ENCODE data around the gene MSH3. TPM values are rescaled to one million over a fixed set of nuclear protein-coding genes. Genes with fewer than 3 reads are reported as not detected.

Gene MSH3
- total RNA-seq, 2 donors from 2014 or later = 12.6 to 14.9 TPM

- no peak for DNase-seq (ENCODE audit: low spot score)
- H3K4me3 ChIP-seq = no peak overlapping the region
- no peak overlapping the region for H3K27ac ChIP-seq
- intact Hi-C loops (cut with DNase I) = no loop called here
- H3K4me1 ChIP-seq (replicated peaks) = no peaks in the 10 kb centered on the region
- no peaks in the 10 kb centered on the region for H3K36me3 ChIP-seq
- no peaks in the 10 kb centered on the region for H3K9me3 ChIP-seq
- H3K27me3 ChIP-seq (replicated peaks; ENCODE audit: insufficient read depth) = no peaks in the 10 kb centered on the region
- TF ChIP-seq POLR2A (IDR thresholded peaks at IDR 0.05) (no peak), CTCF (IDR thresholded peaks at IDR 0.05) (no peak), POLR2AphosphoS5 (IDR thresholded peaks at IDR 0.05) (no peak)
These were observed 212.8 kb downstream of the MSH3 start for GRCh38 chr5:80867233-80867632.

GRCh38 chr5:80870442-80870841, 216.0 kb downstream of the MSH3 start:
- WGBS = 55% methylated on average over 3 of the region's 3 CpGs
- intact Hi-C loops (cut with DNase I) = no loop called here
- TF ChIP-seq CTCF (IDR thresholded peaks at IDR 0.05) (no peak), POLR2AphosphoS5 (IDR thresholded peaks at IDR 0.05) (no peak), POLR2A (IDR thresholded peaks at IDR 0.05) (no peak)

GRCh38 chr5:80871541-80871961, 217.1 kb downstream of the MSH3 start:
- no peak for DNase-seq (ENCODE audit: low spot score)
- no peaks in the 10 kb centered on the region for H3K36me3 ChIP-seq
- TF ChIP-seq CTCF (IDR thresholded peaks at IDR 0.05) = no peak
- no peak for TF ChIP-seq POLR2A (IDR thresholded peaks at IDR 0.05)
- no peak for TF ChIP-seq POLR2AphosphoS5 (IDR thresholded peaks at IDR 0.05)
- no peaks in the 10 kb centered on the region for H3K9me3 ChIP-seq
- H3K27ac ChIP-seq = no peak overlapping the region
- intact Hi-C loops (cut with DNase I) = no loop called here
- no peak overlapping the region for H3K4me3 ChIP-seq
- H3K4me1 ChIP-seq (replicated peaks) = no peaks in the 10 kb centered on the region
- no peaks in the 10 kb centered on the region for H3K27me3 ChIP-seq (replicated peaks; ENCODE audit: insufficient read depth)
- WGBS = 82% methylated on average over 4 of the region's 4 CpGs

More at GRCh38 chr5:80870442-80870841, 216.0 kb downstream of the MSH3 start:
- Histone ChIP-seq H3K27me3 (replicated peaks; ENCODE audit: insufficient read depth) (no peaks in the 10 kb centered on the region), H3K27ac (no peak overlapping the region), H3K4me3 (no peak overlapping the region), H3K9me3 (no peaks in the 10 kb centered on the region), H3K4me1 (replicated peaks) (no peaks in the 10 kb centered on the region), H3K36me3 (no peaks in the 10 kb centered on the region)
- DNase-seq (ENCODE audit: low spot score) = no peak

- Histone ChIP-seq H3K4me1 (replicated peaks) (no peaks in the 10 kb centered on the region), H3K36me3 (no peaks in the 10 kb centered on the region), H3K27ac (no peak overlapping the region), H3K9me3 (no peaks in the 10 kb centered on the region), H3K27me3 (replicated peaks; ENCODE audit: insufficient read depth) (no peaks in the 10 kb centered on the region), H3K4me3 (no peak overlapping the region)
- WGBS = 82% methylated on average over 2 of the region's 2 CpGs
- DNase-seq (ENCODE audit: low spot score) = no peak
- no peak for TF ChIP-seq POLR2AphosphoS5 (IDR thresholded peaks at IDR 0.05)
- TF ChIP-seq POLR2A (IDR thresholded peaks at IDR 0.05) = no peak
- TF ChIP-seq CTCF (IDR thresholded peaks at IDR 0.05) = no peak
- intact Hi-C loops (cut with DNase I) = no loop called here
These were observed 219.7 kb downstream of the MSH3 start for GRCh38 chr5:80874162-80874561.

- Histone ChIP-seq H3K4me3 (no peak overlapping the region), H3K27me3 (replicated peaks; ENCODE audit: insufficient read depth) (no peaks in the 10 kb centered on the region), H3K27ac (no peak overlapping the region), H3K4me1 (replicated peaks) (no peaks in the 10 kb centered on the region), H3K36me3 (no peaks in the 10 kb centered on the region), H3K9me3 (no peaks in the 10 kb centered on the region)
- intact Hi-C loops (cut with DNase I) = no loop called here
- no peak for DNase-seq (ENCODE audit: low spot score)
- 59% methylated on average over 2 of the region's 3 CpGs for WGBS
- TF ChIP-seq POLR2A (IDR thresholded peaks at IDR 0.05) (no peak), CTCF (IDR thresholded peaks at IDR 0.05) (no peak), POLR2AphosphoS5 (IDR thresholded peaks at IDR 0.05) (no peak)
These were observed 223.1 kb downstream of the MSH3 start for GRCh38 chr5:80877592-80877991.

Measured in prostate gland (tissue), 2 donors.